ENCODE data around the gene ZNF730. TPM values are rescaled to one million over a fixed set of nuclear protein-coding genes. Genes with fewer than 3 reads are reported as not detected.

Gene ZNF730
- total RNA-seq, 1 donor from 2014 or later, result 14.8 TPM

Other genes starting within 250 kb of the ZNF730 start
- gene ZNF728, start 113.8 kb upstream of the ZNF730 start, total RNA-seq, result under 0.01 TPM
- gene ZNF724, start 133.4 kb downstream of the ZNF730 start, total RNA-seq, result 10.6 TPM